PC-9 (cell line): ENCODE measurements around the gene PLCD4. TPM values are rescaled to one million over a fixed set of nuclear protein-coding genes. Genes with fewer than 3 reads are reported as not detected.

Source experiments
- BruUV-seq: library from RNA; stranded (reverse); fragments of 400-500 nt; replicated peaks from 2 replicates; lab custom pipeline; 2021; lab: Mats Ljungman, UMichigan
- CTCF ChIA-PET: fragments of 300-600 bp; sonication (Branson Sonifier 250); formaldehyde crosslinking; loops from one replicate; lab custom pipeline; 2022; ENCODE audit warnings: antibody characterized with exemption; lab: Charles Lee
- POLR2A ChIA-PET: fragments of 300-600 bp; sonication (Branson Sonifier 250); formaldehyde crosslinking; loops from one replicate; lab custom pipeline; 2022; ENCODE audit warnings: antibody characterized with exemption; ENCODE audit not compliant: unreplicated experiment; lab: Charles Lee
- DNase-seq, 2 experiments: peaks; one replicate each; pipeline versions ENCODE4 v3.0.0 to v3.0.0-alpha.2; 2015 to 2022; ENCODE audit warnings: mixed read lengths in 1 of 2
- H2AFZ ChIP-seq: fragments of 200-600 bp; sonication (generic); 2 replicates; pipeline ENCODE4 v1.8.1; 2017; ENCODE audit warnings: antibody characterized with exemption
- H3F3A ChIP-seq: fragments of 200-600 bp; sonication (generic); 2 replicates; pipeline ENCODE4 v1.8.1; 2017; ENCODE audit warnings: antibody characterized with exemption, mild to moderate bottlenecking, low read depth; ENCODE audit not compliant: insufficient read depth
- H3K27ac ChIP-seq: fragments of 200-600 bp; sonication (generic); 2 replicates; pipeline ENCODE4 v1.6.1; 2016; ENCODE audit warnings: mixed run types
- H3K27me3 ChIP-seq: fragments of 200-600 bp; sonication (generic); 2 replicates; pipeline ENCODE4 v1.6.1; 2016; ENCODE audit warnings: low read depth, mixed run types; ENCODE audit not compliant: insufficient read depth
- H3K36me3 ChIP-seq: fragments of 200-600 bp; sonication (generic); 2 replicates; pipeline ENCODE4 v1.6.1; 2016; ENCODE audit warnings: low read depth, mixed run types
- H3K4me1 ChIP-seq: fragments of 200-600 bp; sonication (generic); replicated peaks from 2 replicates; pipeline ENCODE4 v1.6.1; 2016; ENCODE audit warnings: mixed run types; ENCODE audit not compliant: insufficient read depth
- H3K4me2 ChIP-seq: fragments of 200-600 bp; sonication (generic); 2 replicates; pipeline ENCODE4 v1.6.1; 2017; ENCODE audit warnings: mixed run types
- H3K4me3 ChIP-seq: fragments of 200-600 bp; sonication (generic); 2 replicates; pipeline ENCODE4 v1.6.1; 2016; ENCODE audit warnings: mixed run types
- H3K79me2 ChIP-seq: fragments of 200-600 bp; sonication (generic); 2 replicates; pipeline ENCODE4 v1.6.1; 2017; ENCODE audit warnings: low read depth, mixed run types
- H3K9me2 ChIP-seq: fragments of 200-600 bp; sonication (generic); 2 replicates; pipeline ENCODE4 v1.8.1; 2017; ENCODE audit warnings: mild to moderate bottlenecking; ENCODE audit not compliant: insufficient read depth
- H3K9me3 ChIP-seq: fragments of 200-600 bp; sonication (generic); 2 replicates; pipeline ENCODE4 v1.8.1; 2016; ENCODE audit warnings: low read depth; ENCODE audit not compliant: insufficient read depth
- H4K20me1 ChIP-seq: fragments of 200-600 bp; sonication (generic); 2 replicates; pipeline ENCODE4 v1.8.1; 2017; ENCODE audit not compliant: insufficient read depth
- CTCF ChIP-seq: fragments of 200-600 bp; sonication (generic); conservative IDR thresholded peaks from 2 replicates; pipeline ENCODE4 v1.6.1; 2017; ENCODE audit warnings: mixed run types, antibody characterized with exemption, mild to moderate bottlenecking, moderate library complexity
- EZH2 ChIP-seq: fragments of 200-600 bp; sonication (generic); IDR thresholded peaks from 2 replicates; pipeline ENCODE4 v1.8.0; 2017; ENCODE audit warnings: antibody characterized with exemption, low read depth
- intact Hi-C: fragments of 100-400 bp; cut with micrococcal nuclease; formaldehyde crosslinking; loops from one replicate; pipeline ENCODE4 v1.10.0; 2022; ENCODE audit not compliant: unreplicated experiment
- total RNA-seq: library from RNA; stranded (reverse); gene quantifications from 2 replicates; pipeline ENCODE4 v1.2.3, GENCODE V29; 2021

PLCD4 gene
- total RNA-seq, 1 experiment from 2014 or later: 0.74 TPM

DNA sequence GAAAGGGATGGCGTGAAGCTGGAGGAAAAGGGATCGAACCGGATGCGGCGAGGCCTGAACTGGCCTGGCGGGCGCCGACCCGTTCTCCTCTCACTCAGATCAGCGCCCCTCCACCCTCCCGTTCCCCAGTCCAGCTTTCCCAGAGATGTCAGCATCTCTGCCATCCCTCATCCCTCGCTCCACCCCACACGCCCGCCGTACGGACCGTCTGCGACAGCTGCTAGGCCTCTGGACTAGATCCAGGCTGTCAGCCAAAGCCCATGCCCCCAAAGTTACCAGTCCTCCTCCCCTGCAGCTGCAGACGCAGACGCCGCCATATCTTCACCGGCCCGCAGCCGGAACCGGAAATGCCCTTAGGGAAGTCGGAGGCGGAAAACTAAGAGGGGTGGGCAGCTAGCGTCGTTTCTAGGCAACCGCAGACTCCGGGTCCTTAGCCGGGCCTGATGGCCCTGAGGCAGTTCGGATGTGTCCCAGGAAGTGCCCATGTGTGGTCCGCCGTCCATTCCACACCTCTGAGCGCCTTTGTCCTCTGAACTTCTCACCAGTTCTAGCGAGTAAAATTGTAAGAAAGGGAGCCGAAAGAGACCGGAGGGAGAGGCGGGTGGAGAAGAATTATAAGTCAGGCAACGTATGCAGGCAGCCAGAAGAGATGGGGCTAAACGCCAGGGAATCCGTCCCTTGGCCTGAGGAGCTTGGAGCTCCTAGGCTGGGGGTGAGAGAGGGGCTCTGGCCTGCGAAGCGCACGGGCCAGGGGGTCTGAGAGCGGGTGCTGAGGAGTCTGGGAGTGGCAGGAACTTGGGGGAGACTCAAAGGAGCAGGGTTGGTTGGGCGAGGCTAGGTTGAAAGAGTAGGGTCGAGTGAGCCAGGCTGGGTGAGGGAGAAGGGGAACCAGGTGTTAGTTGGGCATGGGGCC, 64.2 kb downstream of the PLCD4 start, which contains the start of the genes RNF25 and STK36:
RNF25 (minus strand) TSS at position 349 of the 913 bp plus-strand sequence; CDS start at position 317, 32 bp downstream.
STK36 (plus strand) TSS at position 433 of the 913 bp plus-strand sequence. CDS start 744 bp downstream, outside the sequence.
- POLR2A ChIA-PET: interaction anchor here (0.5 to 0.6 kb wide), 2 partner anchors 39 to 389 kb away, joined by 3 to 4 read pairs; no protein-coding TSS in a partner anchor
- H3K36me3 ChIP-seq: peaks cover 8% of the 10 kb centered on the region; the same call in 1 of the 2 replicates
- intact Hi-C loops: no loop called here
- peak within 1 kb of the TSS; percentile 97 for H3K4me2 ChIP-seq
- H3F3A ChIP-seq: peaks cover 18% of the 10 kb centered on the region; the same call in 1 of the 2 replicates
- no peaks in the 10 kb centered on the region for H3K27me3 ChIP-seq
- H3K9me2 ChIP-seq: no peaks in the 10 kb centered on the region
- peak within 1 kb of the TSS; percentile 60 for H3K27ac ChIP-seq
- TF ChIP-seq CTCF (no peak), EZH2 (no peak)
- H3K79me2 ChIP-seq: peaks cover 27% of the 10 kb centered on the region
- no TSS peak for BruUV-seq
- H2AFZ ChIP-seq: peak within 1 kb of the TSS; percentile 91
- H4K20me1 ChIP-seq: no peaks in the 10 kb centered on the region
- peak within 1 kb of the TSS; percentile 77 for H3K4me3 ChIP-seq
- H3K4me1 ChIP-seq: peaks cover 15% of the 10 kb centered on the region
- CTCF ChIA-PET: interaction anchor here (1.3 kb wide), 1 partner anchor 13 kb away, joined by 4 read pairs; the partner anchor contains the start of genes BCS1L and ZNF142
- peak; percentile 63 to 70 for DNase-seq
- H3K9me3 ChIP-seq: no peaks in the 10 kb centered on the region

GRCh38 chr2:218679119-218679518, 71.4 kb downstream of the PLCD4 start:
- H3K36me3 ChIP-seq: no peaks in the 10 kb centered on the region
- no peaks in the 10 kb centered on the region for H3K9me3 ChIP-seq
- BruUV-seq: no TSS peak
- H3K27ac ChIP-seq: no peak overlapping the region
- no peaks in the 10 kb centered on the region for H3K4me1 ChIP-seq
- H4K20me1 ChIP-seq: no peaks in the 10 kb centered on the region
- intact Hi-C loops: no loop called here
- DNase-seq: no peak
- no peaks in the 10 kb centered on the region for H3F3A ChIP-seq
- no peaks in the 10 kb centered on the region for H3K27me3 ChIP-seq
- CTCF ChIA-PET: no interaction called here
- POLR2A ChIA-PET: interaction anchor here (0.7 kb wide), 1 partner anchor 88 kb away, joined by 4 read pairs; no protein-coding TSS in a partner anchor
- H3K79me2 ChIP-seq: no peaks in the 10 kb centered on the region
- TF ChIP-seq EZH2 (no peak), CTCF (no peak)
- no peak overlapping the region for H3K4me3 ChIP-seq
- H2AFZ ChIP-seq: no peak overlapping the region
- no peaks in the 10 kb centered on the region for H3K9me2 ChIP-seq
- H3K4me2 ChIP-seq: no peak overlapping the region

DNA sequence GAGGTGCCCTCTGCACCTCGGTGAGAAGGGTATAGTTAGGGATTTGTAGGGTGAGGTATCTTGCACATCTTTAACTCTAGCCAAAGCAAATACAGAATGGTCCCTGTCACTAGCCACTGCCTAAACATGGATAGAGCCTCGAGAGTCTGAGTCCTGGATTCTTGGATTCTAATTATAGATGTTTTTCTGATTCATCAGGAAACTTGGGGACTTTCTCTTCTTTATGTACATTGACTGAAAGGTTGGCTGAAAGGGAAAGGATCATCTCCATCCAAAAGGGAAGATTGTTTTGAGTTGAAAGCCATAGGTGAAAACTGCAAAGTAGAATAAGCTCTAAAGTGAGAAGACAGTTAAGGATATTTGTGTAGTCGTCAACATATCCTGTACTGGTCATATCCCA, 72.4 kb downstream of the PLCD4 start:
- no peak overlapping the region for H3K27ac ChIP-seq
- TF ChIP-seq CTCF (no peak), EZH2 (no peak)
- BruUV-seq: no TSS peak
- ChIA-PET POLR2A (interaction anchor here (0.6 kb wide), 1 partner anchor 111 kb away, joined by 6 read pairs; no protein-coding TSS in a partner anchor), CTCF (no interaction called here)
- H3K27me3 ChIP-seq: no peaks in the 10 kb centered on the region
- no peaks in the 10 kb centered on the region for H3K9me3 ChIP-seq
- H3K79me2 ChIP-seq: no peaks in the 10 kb centered on the region
- DNase-seq: no peak
- no peak overlapping the region for H3K4me2 ChIP-seq
- H3F3A ChIP-seq: no peaks in the 10 kb centered on the region
- no peaks in the 10 kb centered on the region for H3K9me2 ChIP-seq
- no peaks in the 10 kb centered on the region for H3K4me1 ChIP-seq
- intact Hi-C loops: no loop called here
- H4K20me1 ChIP-seq: no peaks in the 10 kb centered on the region
- H3K36me3 ChIP-seq: no peaks in the 10 kb centered on the region
- H3K4me3 ChIP-seq: no peak overlapping the region
- H2AFZ ChIP-seq: no peak overlapping the region

Other genes with a start within 250 kb of the PLCD4 start
- 0.35 and 0.44 TPM in 2 replicates for gene SLC11A1, start 225.6 kb upstream of the PLCD4 start, total RNA-seq
- gene CTDSP1, start 208.0 kb upstream of the PLCD4 start, total RNA-seq: 61.8 and 69.6 TPM in 2 replicates
- gene VIL1, start 188.8 kb upstream of the PLCD4 start, total RNA-seq: not detected in 2 replicates
- 13.1 and 15.4 TPM in 2 replicates for gene USP37, start 39.5 kb upstream of the PLCD4 start, total RNA-seq
- gene CNOT9, start 39.1 kb upstream of the PLCD4 start, total RNA-seq: 45.8 and 46.0 TPM in 2 replicates
- gene ZNF142, start 51.7 kb downstream of the PLCD4 start, total RNA-seq: 23.1 and 23.7 TPM in 2 replicates
- gene BCS1L, start 51.8 kb downstream of the PLCD4 start, total RNA-seq: 36.0 and 38.8 TPM in 2 replicates
- gene RNF25, start 64.1 kb downstream of the PLCD4 start, total RNA-seq: 24.6 and 27.2 TPM in 2 replicates
- 47.8 and 52.9 TPM in 2 replicates for gene STK36, start 64.2 kb downstream of the PLCD4 start, total RNA-seq
- gene TTLL4, start 102.9 kb downstream of the PLCD4 start, total RNA-seq: 43.9 and 57.1 TPM in 2 replicates
- 0.94 and 2.0 TPM in 2 replicates for gene CYP27A1, start 174.2 kb downstream of the PLCD4 start, total RNA-seq
- not detected in 2 replicates for gene PRKAG3, start 223.9 kb downstream of the PLCD4 start, total RNA-seq